ENCODE measurements around the gene LTO1.

The LTO1 gene

DNA sequence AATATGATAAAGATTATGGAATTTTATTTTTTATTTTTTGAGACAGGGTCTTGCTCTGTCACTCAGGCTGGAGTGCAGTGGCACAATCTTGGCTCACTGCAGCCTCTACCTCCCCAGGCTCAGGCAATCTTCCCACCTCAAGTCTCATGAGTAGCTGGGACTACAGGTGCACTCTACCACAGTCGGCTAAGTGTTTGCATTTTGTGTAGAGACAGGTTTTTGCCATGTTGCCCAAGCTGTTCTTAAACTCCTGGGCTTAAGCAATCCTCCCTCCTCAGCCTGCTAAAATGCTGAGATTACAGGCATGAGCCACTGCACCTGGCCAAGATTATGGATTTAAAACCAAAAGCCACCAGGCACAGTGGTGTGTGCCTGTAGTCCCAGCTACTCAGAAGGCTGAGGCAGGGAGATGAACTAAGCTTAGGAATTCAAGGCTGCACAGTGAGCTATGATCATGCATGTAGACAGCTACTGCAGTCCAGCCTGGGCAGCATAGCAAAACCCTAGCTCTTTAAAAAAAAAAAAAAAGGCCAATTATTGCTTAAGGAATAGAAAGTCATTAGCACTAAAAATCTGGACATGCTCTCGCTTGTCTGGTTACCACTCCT is 54.4 kb downstream of the LTO1 start:
- H3K27me3 ChIP-seq (ENCODE audit: insufficient read depth, poor library complexity, severe bottlenecking) = no peaks in the 10 kb centered on the region
- no peaks in the 10 kb centered on the region for H3K9me3 ChIP-seq (ENCODE audit: severe bottlenecking)
- no peaks in the 10 kb centered on the region for H3K4me1 ChIP-seq (ENCODE audit: insufficient read depth, poor library complexity, severe bottlenecking)
- no peaks in the 10 kb centered on the region for H3K36me3 ChIP-seq (ENCODE audit: low read depth)
- no peak overlapping the region for H3K4me3 ChIP-seq (ENCODE audit: severe bottlenecking)
- no peak overlapping the region for H3K27ac ChIP-seq (ENCODE audit: poor library complexity, severe bottlenecking)
- TF ChIP-seq, protein P1, sequence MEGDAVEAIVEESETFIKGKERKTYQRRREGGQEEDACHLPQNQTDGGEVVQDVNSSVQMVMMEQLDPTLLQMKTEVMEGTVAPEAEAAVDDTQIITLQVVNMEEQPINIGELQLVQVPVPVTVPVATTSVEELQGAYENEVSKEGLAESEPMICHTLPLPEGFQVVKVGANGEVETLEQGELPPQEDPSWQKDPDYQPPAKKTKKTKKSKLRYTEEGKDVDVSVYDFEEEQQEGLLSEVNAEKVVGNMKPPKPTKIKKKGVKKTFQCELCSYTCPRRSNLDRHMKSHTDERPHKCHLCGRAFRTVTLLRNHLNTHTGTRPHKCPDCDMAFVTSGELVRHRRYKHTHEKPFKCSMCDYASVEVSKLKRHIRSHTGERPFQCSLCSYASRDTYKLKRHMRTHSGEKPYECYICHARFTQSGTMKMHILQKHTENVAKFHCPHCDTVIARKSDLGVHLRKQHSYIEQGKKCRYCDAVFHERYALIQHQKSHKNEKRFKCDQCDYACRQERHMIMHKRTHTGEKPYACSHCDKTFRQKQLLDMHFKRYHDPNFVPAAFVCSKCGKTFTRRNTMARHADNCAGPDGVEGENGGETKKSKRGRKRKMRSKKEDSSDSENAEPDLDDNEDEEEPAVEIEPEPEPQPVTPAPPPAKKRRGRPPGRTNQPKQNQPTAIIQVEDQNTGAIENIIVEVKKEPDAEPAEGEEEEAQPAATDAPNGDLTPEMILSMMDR (IDR thresholded peaks at IDR 0.05; ENCODE audit: poor library complexity, severe bottlenecking) = no peak
- ATAC-seq (ENCODE audit: low read depth) = no peak
- no peak for DNase-seq (ENCODE audit: low spot score)

GRCh38 chr11:69618237-69618636 is 56.9 kb downstream of the LTO1 start:
- no peaks in the 10 kb centered on the region for H3K9me3 ChIP-seq (ENCODE audit: severe bottlenecking)
- no peaks in the 10 kb centered on the region for H3K4me1 ChIP-seq (ENCODE audit: insufficient read depth, poor library complexity, severe bottlenecking)
- no peak for ATAC-seq (ENCODE audit: low read depth)
- H3K4me3 ChIP-seq (ENCODE audit: severe bottlenecking) = no peak overlapping the region
- TF ChIP-seq, protein P1 (IDR thresholded peaks at IDR 0.05; ENCODE audit: poor library complexity, severe bottlenecking) = no peak
- H3K27me3 ChIP-seq (ENCODE audit: insufficient read depth, poor library complexity, severe bottlenecking) = no peaks in the 10 kb centered on the region
- no peak overlapping the region for H3K27ac ChIP-seq (ENCODE audit: poor library complexity, severe bottlenecking)
- H3K36me3 ChIP-seq (ENCODE audit: low read depth) = no peaks in the 10 kb centered on the region
- DNase-seq (ENCODE audit: low spot score) = no peak

DNA sequence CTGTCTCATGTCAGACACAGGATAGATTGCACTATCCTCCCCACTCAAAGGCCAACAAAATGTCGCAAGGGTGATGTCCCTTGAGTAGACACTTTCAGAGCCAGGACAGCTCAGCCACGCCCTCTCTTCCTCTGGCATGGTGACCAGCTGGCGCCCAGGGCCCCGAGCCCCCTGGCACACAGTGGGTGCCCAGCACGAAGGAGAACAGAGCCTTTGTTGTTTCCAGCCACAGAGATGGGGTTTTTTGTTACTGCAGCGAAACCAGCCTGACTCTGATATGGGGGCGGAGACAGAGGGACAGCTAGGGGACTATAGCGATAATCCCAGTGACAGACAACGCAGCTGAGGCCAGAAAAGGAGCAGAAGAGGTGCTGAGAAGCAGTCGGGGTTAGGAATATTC is 57.5 kb downstream of the LTO1 start:
- ATAC-seq (ENCODE audit: low read depth) (no peak), DNase-seq (ENCODE audit: low spot score) (no peak)
- Histone ChIP-seq H3K4me3 (ENCODE audit: severe bottlenecking) (no peak overlapping the region), H3K27ac (ENCODE audit: poor library complexity, severe bottlenecking) (no peak overlapping the region), H3K27me3 (ENCODE audit: insufficient read depth, poor library complexity, severe bottlenecking) (no peaks in the 10 kb centered on the region), H3K36me3 (ENCODE audit: low read depth) (no peaks in the 10 kb centered on the region), H3K4me1 (ENCODE audit: insufficient read depth, poor library complexity, severe bottlenecking) (no peaks in the 10 kb centered on the region), H3K9me3 (ENCODE audit: severe bottlenecking) (no peaks in the 10 kb centered on the region)
- TF ChIP-seq, protein P1 (IDR thresholded peaks at IDR 0.05; ENCODE audit: poor library complexity, severe bottlenecking) = no peak

- Histone ChIP-seq H3K36me3 (ENCODE audit: low read depth) (no peaks in the 10 kb centered on the region), H3K27me3 (ENCODE audit: insufficient read depth, poor library complexity, severe bottlenecking) (no peaks in the 10 kb centered on the region), H3K9me3 (ENCODE audit: severe bottlenecking) (no peaks in the 10 kb centered on the region), H3K27ac (ENCODE audit: poor library complexity, severe bottlenecking) (no peak overlapping the region), H3K4me1 (ENCODE audit: insufficient read depth, poor library complexity, severe bottlenecking) (no peaks in the 10 kb centered on the region), H3K4me3 (ENCODE audit: severe bottlenecking) (no peak overlapping the region)
- DNase-seq (ENCODE audit: low spot score) (no peak), ATAC-seq (ENCODE audit: low read depth) (no peak)
- TF ChIP-seq, protein P1 (IDR thresholded peaks at IDR 0.05; ENCODE audit: poor library complexity, severe bottlenecking) = no peak
Observed at GRCh38 chr11:69617220-69617619, 57.9 kb downstream of the LTO1 start.
